ENCODE data around the gene KDSR. TPM values are rescaled to one million over a fixed set of nuclear protein-coding genes. Genes with fewer than 3 reads are reported as not detected.

Gene KDSR
- total RNA-seq, 1 donor from 2014 or later = 31.3 TPM

GRCh38 chr18:63309422-63309821 lies 57.6 kb downstream of the KDSR start:
- H3K27ac ChIP-seq (replicated peaks) = no peak overlapping the region
- TF ChIP-seq CTCF (IDR thresholded peaks at IDR 0.05; ENCODE audit: borderline replicate concordance) = no peak
- H3K9me3 ChIP-seq (replicated peaks) = no peaks in the 10 kb centered on the region
- H3K4me3 ChIP-seq = no peak overlapping the region
- H3K27me3 ChIP-seq (ENCODE audit: low read depth) = no peaks in the 10 kb centered on the region
- no peaks in the 10 kb centered on the region for H3K36me3 ChIP-seq
- H3K4me1 ChIP-seq = peaks cover 30% of the 10 kb centered on the region
- no peak for DNase-seq
- intact Hi-C loops (cut with micrococcal nuclease) = no loop called here

GRCh38 chr18:63307551-63308200 lies 59.3 kb downstream of the KDSR start:
- Histone ChIP-seq H3K27me3 (ENCODE audit: low read depth) (no peaks in the 10 kb centered on the region), H3K27ac (replicated peaks) (peak overlapping the region; percentile 59), H3K36me3 (no peaks in the 10 kb centered on the region), H3K4me3 (no peak overlapping the region), H3K9me3 (replicated peaks) (no peaks in the 10 kb centered on the region), H3K4me1 (peaks cover 40% of the 10 kb centered on the region)
- intact Hi-C loops (cut with micrococcal nuclease) = no loop called here
- no peak for DNase-seq
- TF ChIP-seq CTCF (IDR thresholded peaks at IDR 0.05; ENCODE audit: borderline replicate concordance) = no peak

GRCh38 chr18:63306819-63307550 lies 60.0 kb downstream of the KDSR start:
- H3K4me3 ChIP-seq = no peak overlapping the region
- peaks cover 47% of the 10 kb centered on the region for H3K4me1 ChIP-seq
- H3K27me3 ChIP-seq (ENCODE audit: low read depth) = no peaks in the 10 kb centered on the region
- no peaks in the 10 kb centered on the region for H3K36me3 ChIP-seq
- H3K27ac ChIP-seq (replicated peaks) = peak overlapping the region; percentile 59
- no peaks in the 10 kb centered on the region for H3K9me3 ChIP-seq (replicated peaks)
- TF ChIP-seq CTCF (IDR thresholded peaks at IDR 0.05; ENCODE audit: borderline replicate concordance) = no peak
- intact Hi-C loops (cut with micrococcal nuclease) = no loop called here
- no peak for DNase-seq

GRCh38 chr18:63306249-63306648 lies 60.8 kb downstream of the KDSR start:
- Histone ChIP-seq H3K9me3 (replicated peaks) (no peaks in the 10 kb centered on the region), H3K27me3 (ENCODE audit: low read depth) (no peaks in the 10 kb centered on the region), H3K4me3 (no peak overlapping the region), H3K4me1 (peaks cover 43% of the 10 kb centered on the region), H3K36me3 (no peaks in the 10 kb centered on the region), H3K27ac (replicated peaks) (no peak overlapping the region)
- intact Hi-C loops (cut with micrococcal nuclease) = no loop called here
- TF ChIP-seq CTCF (IDR thresholded peaks at IDR 0.05; ENCODE audit: borderline replicate concordance) = no peak
- no peak for DNase-seq

GRCh38 chr18:63303547-63303946 lies 63.5 kb downstream of the KDSR start:
- Histone ChIP-seq H3K4me1 (peaks cover 43% of the 10 kb centered on the region), H3K9me3 (replicated peaks) (no peaks in the 10 kb centered on the region), H3K36me3 (no peaks in the 10 kb centered on the region), H3K27me3 (ENCODE audit: low read depth) (no peaks in the 10 kb centered on the region), H3K27ac (replicated peaks) (no peak overlapping the region), H3K4me3 (no peak overlapping the region)
- TF ChIP-seq CTCF (IDR thresholded peaks at IDR 0.05; ENCODE audit: borderline replicate concordance) = no peak
- no peak for DNase-seq
- intact Hi-C loops (cut with micrococcal nuclease) = no loop called here

Data from left ventricle myocardium inferior (tissue), 1 donor.